ENCODE data around the gene FHOD3. TPM values are rescaled to one million over a fixed set of nuclear protein-coding genes. Genes with fewer than 3 reads are reported as not detected.

FHOD3 gene
- not detected in 2 replicates for total RNA-seq

GRCh38 chr18:36297417-36298125 lies at the start of gene FHOD3:
TSS of gene FHOD3 (plus strand) at chr18:36297713. CDS start at chr18:36297836, 123 bp downstream.
- H3K4me1 Mint-ChIP-seq (ENCODE audit: low read depth) = no peaks in the 10 kb centered on the region
- H3K4me3 Mint-ChIP-seq = no peak within 1 kb of the TSS
- no peaks in the 10 kb centered on the region for H3K9me3 Mint-ChIP-seq
- peaks cover 31% of the 10 kb centered on the region for H3K27me3 Mint-ChIP-seq (ENCODE audit: insufficient read depth)
- no peak for DNase-seq (ENCODE audit: low spot score)
- no peak within 1 kb of the TSS for H3K27ac Mint-ChIP-seq
- intact Hi-C loops (cut with micrococcal nuclease) = no loop called here
- no peaks in the 10 kb centered on the region for H3K36me3 Mint-ChIP-seq (ENCODE audit: low read depth)

DNA sequence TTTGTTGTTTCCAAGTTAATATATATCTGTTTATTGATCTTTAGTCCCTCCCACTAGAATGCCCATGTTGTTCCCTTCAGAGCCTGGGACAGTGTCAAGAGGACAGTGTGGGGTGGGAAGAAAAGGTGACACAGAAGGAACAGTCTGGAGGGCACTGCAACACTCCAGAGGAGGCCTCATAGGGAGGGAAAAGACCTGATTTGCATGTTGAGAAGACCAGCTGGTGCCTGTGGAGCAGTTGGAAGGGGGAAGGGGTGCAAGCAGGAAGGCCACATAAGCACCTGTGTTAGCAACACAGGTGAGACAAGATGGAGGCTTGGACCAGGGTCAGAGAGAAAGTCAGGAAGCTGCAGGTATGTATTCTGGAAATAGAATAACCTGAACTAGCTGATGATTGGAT lies 48.1 kb upstream of the FHOD3 start:
- Mint-ChIP-seq H3K36me3 (ENCODE audit: low read depth) (no peaks in the 10 kb centered on the region), H3K27ac (no peak overlapping the region), H3K4me1 (ENCODE audit: low read depth) (no peaks in the 10 kb centered on the region), H3K4me3 (no peak overlapping the region), H3K27me3 (ENCODE audit: insufficient read depth) (peaks cover 11% of the 10 kb centered on the region), H3K9me3 (no peaks in the 10 kb centered on the region)
- DNase-seq (ENCODE audit: low spot score) = no peak
- intact Hi-C loops (cut with micrococcal nuclease) = no loop called here

- Mint-ChIP-seq H3K27ac (no peak overlapping the region), H3K9me3 (no peaks in the 10 kb centered on the region), H3K4me1 (ENCODE audit: low read depth) (no peaks in the 10 kb centered on the region), H3K27me3 (ENCODE audit: insufficient read depth) (peaks cover 11% of the 10 kb centered on the region), H3K36me3 (ENCODE audit: low read depth) (no peaks in the 10 kb centered on the region), H3K4me3 (no peak overlapping the region)
- intact Hi-C loops (cut with micrococcal nuclease) = no loop called here
- no peak for DNase-seq (ENCODE audit: low spot score)
Measured at GRCh38 chr18:36250827-36251226, 46.7 kb upstream of the FHOD3 start.

DNA sequence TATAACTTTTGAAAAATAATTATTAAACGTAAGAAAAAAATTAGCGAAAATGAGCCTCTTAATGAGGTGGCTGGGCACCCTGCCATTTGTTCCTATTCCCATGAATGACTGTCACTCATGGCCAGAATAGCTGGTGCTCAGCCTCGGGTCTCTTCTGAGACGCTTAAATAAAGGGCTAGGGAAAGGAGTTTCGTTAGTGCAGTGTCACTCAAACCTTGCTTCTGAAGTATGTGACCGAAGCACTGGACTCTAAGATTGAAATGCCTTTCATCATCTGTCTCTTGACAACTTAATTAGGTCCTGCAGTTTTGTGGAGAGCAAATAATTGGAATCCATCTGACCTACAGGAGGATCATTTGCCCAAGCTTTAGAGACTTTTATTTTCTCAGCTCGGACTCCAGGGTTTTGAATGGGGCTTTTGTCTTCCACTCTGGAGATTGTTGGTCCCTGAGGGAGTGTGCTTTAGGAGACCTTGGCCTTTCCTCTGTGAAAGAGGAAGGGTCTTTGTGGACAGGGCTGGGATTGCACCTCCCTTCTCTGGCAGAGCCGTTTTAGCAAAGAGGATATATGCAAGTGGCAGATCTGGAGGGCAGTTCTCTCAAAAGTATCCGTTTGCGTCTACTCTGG lies 42.3 kb upstream of the FHOD3 start:
- Mint-ChIP-seq H3K4me1 (ENCODE audit: low read depth) (no peaks in the 10 kb centered on the region), H3K27me3 (ENCODE audit: insufficient read depth) (peaks cover 5% of the 10 kb centered on the region), H3K27ac (no peak overlapping the region), H3K4me3 (no peak overlapping the region), H3K36me3 (ENCODE audit: low read depth) (no peaks in the 10 kb centered on the region), H3K9me3 (no peaks in the 10 kb centered on the region)
- DNase-seq (ENCODE audit: low spot score) = no peak
- intact Hi-C loops (cut with micrococcal nuclease) = no loop called here

DNA sequence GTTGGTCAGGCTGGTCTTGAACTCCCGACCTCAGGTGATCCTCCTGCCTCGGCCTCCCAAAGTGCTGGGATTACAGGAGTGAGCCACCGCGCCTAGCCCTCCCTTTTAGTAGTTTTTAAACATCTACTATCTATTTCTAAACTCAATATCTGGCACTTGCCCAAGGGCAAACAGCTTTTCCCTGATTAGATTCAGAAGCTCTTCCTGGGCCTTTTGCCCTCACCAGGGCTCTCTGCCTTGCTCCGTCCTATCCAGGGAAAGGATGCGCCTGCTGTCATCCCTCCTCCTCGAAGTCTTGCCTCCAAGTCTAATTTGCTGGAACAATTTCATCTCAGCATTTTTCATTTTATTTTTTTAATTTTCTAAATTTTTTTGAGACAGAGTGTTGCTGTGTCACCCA lies 41.4 kb upstream of the FHOD3 start:
- no peak overlapping the region for H3K27ac Mint-ChIP-seq
- intact Hi-C loops (cut with micrococcal nuclease) = no loop called here
- no peaks in the 10 kb centered on the region for H3K36me3 Mint-ChIP-seq (ENCODE audit: low read depth)
- H3K9me3 Mint-ChIP-seq = no peaks in the 10 kb centered on the region
- DNase-seq (ENCODE audit: low spot score) = no peak
- peaks cover 5% of the 10 kb centered on the region for H3K27me3 Mint-ChIP-seq (ENCODE audit: insufficient read depth)
- H3K4me1 Mint-ChIP-seq (ENCODE audit: low read depth) = no peaks in the 10 kb centered on the region
- no peak overlapping the region for H3K4me3 Mint-ChIP-seq

- DNase-seq (ENCODE audit: low spot score) = no peak
- no peaks in the 10 kb centered on the region for H3K4me1 Mint-ChIP-seq (ENCODE audit: low read depth)
- H3K27ac Mint-ChIP-seq = no peak overlapping the region
- H3K9me3 Mint-ChIP-seq = no peaks in the 10 kb centered on the region
- H3K27me3 Mint-ChIP-seq (ENCODE audit: insufficient read depth) = peaks cover 6% of the 10 kb centered on the region
- no peaks in the 10 kb centered on the region for H3K36me3 Mint-ChIP-seq (ENCODE audit: low read depth)
- H3K4me3 Mint-ChIP-seq = no peak overlapping the region
- intact Hi-C loops (cut with micrococcal nuclease) = no loop called here
Measured at GRCh38 chr18:36262971-36263370, 34.5 kb upstream of the FHOD3 start.

DNA sequence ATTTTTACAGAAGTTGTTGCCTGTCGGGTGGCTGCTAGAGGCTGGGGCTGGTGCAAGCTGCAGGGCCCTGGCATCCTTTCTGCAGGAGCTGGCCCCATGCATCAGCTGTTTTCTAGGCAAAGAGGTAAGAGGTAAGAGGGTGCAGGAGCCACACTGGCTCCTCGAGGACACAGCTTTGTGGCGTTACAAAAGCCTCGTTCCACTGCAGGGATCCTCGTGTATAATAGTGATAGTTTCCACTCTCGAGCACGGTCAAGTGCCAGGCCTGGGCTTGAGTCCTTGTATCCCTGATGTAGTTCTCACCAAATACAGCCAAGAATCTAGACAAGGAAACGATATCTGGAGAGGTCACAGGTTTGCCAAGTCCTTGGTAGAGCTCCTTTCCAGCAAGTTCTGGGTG lies 33.2 kb upstream of the FHOD3 start:
- no peaks in the 10 kb centered on the region for H3K9me3 Mint-ChIP-seq
- no peak overlapping the region for H3K27ac Mint-ChIP-seq

DNA sequence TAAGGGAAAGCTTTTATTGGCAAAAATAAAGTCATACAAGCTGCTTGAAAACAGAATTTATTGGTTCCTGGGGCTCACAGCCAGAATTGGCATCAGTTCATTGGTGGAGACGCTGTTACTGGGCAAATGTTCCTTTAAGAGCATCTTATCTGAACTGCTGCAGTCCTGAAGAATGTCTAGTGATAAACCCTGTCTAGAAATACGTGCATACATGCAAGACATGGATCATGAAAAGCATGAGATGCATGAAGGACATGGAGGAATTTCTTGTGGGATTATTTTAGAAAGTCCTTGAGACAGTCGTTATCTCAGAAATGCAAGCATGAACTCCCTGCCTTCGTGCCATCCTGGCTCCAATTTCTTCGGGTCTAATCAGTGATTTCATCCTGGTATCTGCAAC lies 32.5 kb upstream of the FHOD3 start:
- no peak for DNase-seq (ENCODE audit: low spot score)
- Mint-ChIP-seq H3K9me3 (no peaks in the 10 kb centered on the region), H3K4me1 (ENCODE audit: low read depth) (no peaks in the 10 kb centered on the region), H3K36me3 (ENCODE audit: low read depth) (no peaks in the 10 kb centered on the region), H3K27me3 (ENCODE audit: insufficient read depth) (peaks cover 10% of the 10 kb centered on the region), H3K4me3 (no peak overlapping the region), H3K27ac (no peak overlapping the region)
- intact Hi-C loops (cut with micrococcal nuclease) = no loop called here

More for the DNA sequence above, 33.2 kb upstream of the FHOD3 start:
- Mint-ChIP-seq H3K4me1 (ENCODE audit: low read depth) (no peaks in the 10 kb centered on the region), H3K27me3 (ENCODE audit: insufficient read depth) (peaks cover 12% of the 10 kb centered on the region), H3K4me3 (no peak overlapping the region), H3K36me3 (ENCODE audit: low read depth) (no peaks in the 10 kb centered on the region)
- no peak for DNase-seq (ENCODE audit: low spot score)
- intact Hi-C loops (cut with micrococcal nuclease) = no loop called here

DNA sequence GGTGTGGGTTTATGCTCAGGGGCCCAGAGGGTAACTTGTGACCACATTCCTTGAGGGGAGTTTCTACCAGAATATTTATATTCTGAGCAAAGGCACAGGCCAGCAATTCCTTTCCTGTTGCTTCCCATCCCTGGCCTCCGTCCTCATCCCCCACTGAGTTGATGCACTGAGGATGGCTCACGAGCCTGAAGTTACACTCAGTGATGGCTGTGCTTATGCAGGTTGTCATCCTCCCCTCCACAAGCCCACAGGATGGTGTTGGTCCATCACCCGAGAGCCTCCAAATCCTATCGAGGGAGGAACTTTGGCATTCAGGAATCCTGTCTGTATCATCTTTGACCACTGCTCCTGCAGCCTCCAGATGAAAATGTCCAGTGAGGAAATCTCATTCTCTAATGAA lies 28.4 kb upstream of the FHOD3 start:
- Mint-ChIP-seq H3K27me3 (ENCODE audit: insufficient read depth) (peaks cover 7% of the 10 kb centered on the region), H3K4me3 (no peak overlapping the region), H3K4me1 (ENCODE audit: low read depth) (no peaks in the 10 kb centered on the region), H3K9me3 (no peaks in the 10 kb centered on the region), H3K36me3 (ENCODE audit: low read depth) (no peaks in the 10 kb centered on the region), H3K27ac (no peak overlapping the region)
- intact Hi-C loops (cut with micrococcal nuclease) = no loop called here
- DNase-seq (ENCODE audit: low spot score) = no peak

DNA sequence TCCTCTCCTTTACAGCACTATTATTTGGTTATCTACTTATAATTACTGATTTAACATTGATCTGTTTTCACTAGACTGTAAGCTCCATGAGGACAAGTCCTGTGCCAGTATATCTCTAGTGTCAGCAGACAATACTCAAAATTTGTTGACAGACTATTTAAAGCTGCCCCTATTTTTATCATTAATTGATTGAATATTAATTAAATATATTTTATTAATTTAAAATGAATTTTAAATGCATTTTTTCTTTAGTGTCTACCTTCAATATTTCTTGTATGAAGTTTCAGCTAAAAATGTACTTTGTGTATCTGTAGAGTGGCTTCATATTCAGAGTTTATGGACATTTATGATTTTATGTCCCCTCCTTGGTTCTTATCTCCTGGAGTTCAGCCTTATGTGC lies 26.4 kb upstream of the FHOD3 start:
- H3K36me3 Mint-ChIP-seq (ENCODE audit: low read depth) = no peaks in the 10 kb centered on the region

DNA sequence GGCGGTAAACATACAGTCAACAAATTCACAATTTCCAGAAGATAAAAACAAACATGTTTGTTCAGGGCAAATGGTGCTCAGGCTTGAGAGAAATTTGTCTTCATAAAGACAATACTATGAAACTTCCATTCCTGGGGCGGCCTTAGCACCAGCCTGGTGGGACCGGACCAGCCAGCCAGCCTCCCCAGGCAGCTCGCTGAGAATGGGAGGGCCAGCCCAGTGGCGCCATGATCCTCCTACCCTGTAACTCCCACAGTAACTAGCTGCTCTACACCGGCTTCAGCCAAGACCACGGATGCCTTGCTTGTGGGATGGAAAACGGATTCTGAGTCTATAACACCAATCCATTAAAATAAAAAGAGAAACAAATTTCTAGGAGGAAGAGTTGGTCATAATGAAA lies 24.2 kb upstream of the FHOD3 start:
- Mint-ChIP-seq H3K27ac (no peak overlapping the region), H3K36me3 (ENCODE audit: low read depth) (no peaks in the 10 kb centered on the region), H3K4me1 (ENCODE audit: low read depth) (no peaks in the 10 kb centered on the region), H3K9me3 (no peaks in the 10 kb centered on the region), H3K27me3 (ENCODE audit: insufficient read depth) (peaks cover 11% of the 10 kb centered on the region), H3K4me3 (no peak overlapping the region)
- intact Hi-C loops (cut with micrococcal nuclease) = no loop called here
- DNase-seq (ENCODE audit: low spot score) = no peak

More for the DNA sequence above, 26.4 kb upstream of the FHOD3 start:
- H3K9me3 Mint-ChIP-seq = no peaks in the 10 kb centered on the region
- intact Hi-C loops (cut with micrococcal nuclease) = no loop called here
- no peak overlapping the region for H3K27ac Mint-ChIP-seq
- H3K4me1 Mint-ChIP-seq (ENCODE audit: low read depth) = no peaks in the 10 kb centered on the region
- DNase-seq (ENCODE audit: low spot score) = no peak
- H3K27me3 Mint-ChIP-seq (ENCODE audit: insufficient read depth) = peaks cover 7% of the 10 kb centered on the region
- no peak overlapping the region for H3K4me3 Mint-ChIP-seq

DNA sequence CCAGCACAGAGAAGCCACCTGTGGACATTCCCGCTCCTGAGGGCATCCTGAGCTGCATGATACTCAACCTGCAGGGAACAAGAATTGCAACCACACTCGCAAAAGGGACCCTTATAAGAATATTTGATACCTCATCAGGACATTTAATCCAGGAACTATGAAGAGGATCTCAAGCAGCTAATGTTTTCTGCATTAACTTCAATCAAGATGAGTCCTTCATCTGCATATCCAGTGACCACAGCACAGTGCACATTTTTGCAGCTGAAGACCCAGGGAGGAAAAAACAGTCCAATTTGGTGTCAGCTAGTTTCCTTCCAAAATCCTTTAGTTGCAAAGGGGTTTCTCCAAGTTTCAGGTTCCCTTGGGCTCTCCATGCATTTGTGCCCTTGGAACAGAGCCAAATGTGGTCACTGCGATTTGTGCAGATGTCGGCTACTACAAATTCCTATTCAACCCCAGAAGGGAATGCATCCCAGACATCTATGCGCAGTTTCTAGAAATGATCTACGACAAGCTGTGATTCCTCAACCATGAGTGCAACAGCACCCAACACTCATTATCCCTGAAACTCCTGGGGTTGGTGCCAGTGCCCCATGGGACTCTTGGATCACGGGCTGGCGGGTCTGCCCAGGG lies 23.3 kb upstream of the FHOD3 start:
- DNase-seq (ENCODE audit: low spot score) = no peak
- Mint-ChIP-seq H3K9me3 (no peaks in the 10 kb centered on the region), H3K4me1 (ENCODE audit: low read depth) (no peaks in the 10 kb centered on the region), H3K27ac (no peak overlapping the region), H3K4me3 (no peak overlapping the region), H3K27me3 (ENCODE audit: insufficient read depth) (peaks cover 6% of the 10 kb centered on the region), H3K36me3 (ENCODE audit: low read depth) (no peaks in the 10 kb centered on the region)
- intact Hi-C loops (cut with micrococcal nuclease) = no loop called here

- Mint-ChIP-seq H3K27ac (no peak overlapping the region), H3K9me3 (no peaks in the 10 kb centered on the region), H3K27me3 (ENCODE audit: insufficient read depth) (peaks cover 15% of the 10 kb centered on the region), H3K4me1 (ENCODE audit: low read depth) (no peaks in the 10 kb centered on the region), H3K36me3 (ENCODE audit: low read depth) (no peaks in the 10 kb centered on the region), H3K4me3 (no peak overlapping the region)
- DNase-seq (ENCODE audit: low spot score) = no peak
- intact Hi-C loops (cut with micrococcal nuclease) = loop anchor here (1.0 kb wide), 1 partner anchor 18 kb away; no protein-coding TSS in a partner anchor
Measured at GRCh38 chr18:36275561-36275960, 22.0 kb upstream of the FHOD3 start.

All from activated T-helper 1 cell treated with anti-CD3 and anti-CD28 coated beads, Interleukin-12 subunit alpha, Interleukin-12 subunit beta, Interleukin-2, Interleukin-4 antibody, amounts not matched to agents 30 ng/mL and 10 ng/mL and 1 ng/mL, durations not matched to agents 14 hours and 24 hours and 36 hours (primary cell).